ENCODE data around the gene RNU6-1.

RNU6-1 gene

DNA sequence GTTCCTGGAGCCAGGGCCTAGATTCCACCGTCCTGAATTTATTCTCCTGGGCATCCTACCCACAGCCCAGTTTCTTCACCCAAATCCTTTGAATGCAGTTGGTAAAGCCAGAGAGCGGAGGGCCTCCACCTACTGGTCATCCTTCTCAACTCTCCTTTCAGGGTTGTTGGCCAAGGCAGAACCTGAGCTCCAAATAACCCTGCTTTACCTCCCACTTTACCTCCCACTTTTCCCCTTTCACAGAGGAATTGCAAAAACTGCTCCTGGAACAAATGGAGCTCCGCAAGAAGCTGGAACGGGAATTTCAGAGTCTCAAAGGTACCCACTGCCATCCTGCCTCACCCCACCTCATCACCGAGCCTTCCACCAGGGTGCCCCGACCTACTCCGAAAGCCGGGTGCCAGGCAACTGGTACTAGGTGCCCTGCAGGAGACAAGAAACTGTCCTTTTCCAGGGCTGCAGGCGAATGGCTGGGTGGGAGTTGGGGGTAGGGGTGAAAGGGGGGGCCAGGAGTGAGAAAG lies 7.8 kb downstream of the RNU6-1 start:
- DNase-seq, result no peak

- no peak for DNase-seq
Measured at GRCh38 chr15:67831363-67831762, 8.5 kb downstream of the RNU6-1 start.

- no peak for DNase-seq
Measured at GRCh38 chr15:67829647-67830504, 10.0 kb downstream of the RNU6-1 start.

- no peak for DNase-seq
Measured at GRCh38 chr15:67828969-67829646, 10.7 kb downstream of the RNU6-1 start.

- no peak for DNase-seq
Measured at GRCh38 chr15:67828278-67828968, 11.4 kb downstream of the RNU6-1 start.

DNA sequence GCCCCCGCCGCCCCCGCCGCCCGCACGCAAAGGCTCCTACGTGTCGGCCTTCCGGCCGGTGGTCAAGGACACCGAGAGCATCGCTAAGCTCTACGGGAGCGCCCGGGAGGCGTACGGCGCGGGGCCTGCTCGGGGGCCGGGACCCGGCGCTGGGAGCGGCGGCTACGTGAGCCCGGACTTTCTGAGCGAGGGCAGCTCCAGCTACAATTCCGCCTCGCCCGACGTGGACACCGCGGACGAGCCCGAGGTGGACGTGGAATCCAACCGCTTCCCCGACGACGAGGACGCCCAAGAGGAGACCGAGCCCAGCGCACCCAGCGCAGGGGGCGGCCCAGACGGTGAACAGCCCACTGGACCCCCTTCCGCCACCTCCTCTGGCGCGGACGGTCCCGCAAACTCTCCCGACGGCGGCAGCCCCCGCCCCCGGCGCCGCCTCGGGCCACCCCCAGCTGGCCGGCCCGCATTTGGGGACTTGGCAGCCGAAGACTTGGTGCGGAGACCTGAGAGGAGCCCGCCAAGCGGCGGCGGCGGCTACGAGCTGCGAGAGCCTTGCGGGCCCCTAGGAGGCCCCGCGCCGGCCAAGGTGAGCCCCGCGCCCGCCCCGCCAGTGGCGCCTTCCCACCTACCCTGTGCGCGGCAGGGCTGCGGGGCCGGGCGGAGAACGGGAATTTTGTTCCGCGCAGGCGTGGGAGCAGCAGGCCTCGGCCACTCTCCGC lies 12.1 kb downstream of the RNU6-1 start:
- no peak for DNase-seq

GRCh38 chr15:67826717-67827561 lies 12.9 kb downstream of the RNU6-1 start:
- no peak for DNase-seq

DNA sequence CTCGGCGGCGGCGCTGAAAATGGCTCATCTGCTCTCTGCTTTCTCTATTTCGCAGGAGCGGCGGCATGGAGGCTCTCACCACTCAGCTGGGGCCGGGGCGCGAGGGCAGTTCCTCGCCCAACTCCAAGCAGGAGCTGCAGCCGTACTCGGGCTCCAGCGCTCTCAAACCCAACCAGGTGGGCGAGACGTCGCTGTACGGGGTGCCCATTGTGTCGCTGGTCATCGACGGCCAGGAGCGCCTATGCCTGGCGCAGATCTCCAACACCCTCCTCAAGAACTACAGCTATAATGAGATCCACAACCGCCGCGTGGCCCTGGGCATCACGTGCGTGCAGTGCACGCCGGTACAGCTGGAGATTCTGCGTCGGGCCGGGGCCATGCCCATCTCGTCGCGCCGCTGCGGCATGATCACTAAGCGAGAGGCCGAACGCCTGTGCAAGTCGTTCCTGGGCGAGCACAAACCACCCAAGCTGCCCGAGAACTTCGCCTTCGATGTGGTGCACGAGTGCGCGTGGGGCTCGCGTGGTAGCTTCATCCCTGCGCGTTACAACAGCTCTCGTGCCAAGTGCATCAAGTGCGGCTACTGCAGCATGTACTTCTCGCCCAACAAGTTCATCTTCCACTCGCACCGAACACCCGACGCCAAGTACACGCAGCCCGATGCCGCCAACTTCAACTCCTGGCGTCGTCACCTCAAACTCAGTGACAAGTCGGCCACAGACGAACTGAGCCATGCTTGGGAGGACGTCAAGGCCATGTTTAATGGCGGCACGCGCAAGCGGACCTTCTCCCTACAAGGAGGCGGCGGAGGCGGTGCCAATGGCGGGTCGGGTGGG lies 13.7 kb downstream of the RNU6-1 start:
- DNase-seq, result no peak

DNA sequence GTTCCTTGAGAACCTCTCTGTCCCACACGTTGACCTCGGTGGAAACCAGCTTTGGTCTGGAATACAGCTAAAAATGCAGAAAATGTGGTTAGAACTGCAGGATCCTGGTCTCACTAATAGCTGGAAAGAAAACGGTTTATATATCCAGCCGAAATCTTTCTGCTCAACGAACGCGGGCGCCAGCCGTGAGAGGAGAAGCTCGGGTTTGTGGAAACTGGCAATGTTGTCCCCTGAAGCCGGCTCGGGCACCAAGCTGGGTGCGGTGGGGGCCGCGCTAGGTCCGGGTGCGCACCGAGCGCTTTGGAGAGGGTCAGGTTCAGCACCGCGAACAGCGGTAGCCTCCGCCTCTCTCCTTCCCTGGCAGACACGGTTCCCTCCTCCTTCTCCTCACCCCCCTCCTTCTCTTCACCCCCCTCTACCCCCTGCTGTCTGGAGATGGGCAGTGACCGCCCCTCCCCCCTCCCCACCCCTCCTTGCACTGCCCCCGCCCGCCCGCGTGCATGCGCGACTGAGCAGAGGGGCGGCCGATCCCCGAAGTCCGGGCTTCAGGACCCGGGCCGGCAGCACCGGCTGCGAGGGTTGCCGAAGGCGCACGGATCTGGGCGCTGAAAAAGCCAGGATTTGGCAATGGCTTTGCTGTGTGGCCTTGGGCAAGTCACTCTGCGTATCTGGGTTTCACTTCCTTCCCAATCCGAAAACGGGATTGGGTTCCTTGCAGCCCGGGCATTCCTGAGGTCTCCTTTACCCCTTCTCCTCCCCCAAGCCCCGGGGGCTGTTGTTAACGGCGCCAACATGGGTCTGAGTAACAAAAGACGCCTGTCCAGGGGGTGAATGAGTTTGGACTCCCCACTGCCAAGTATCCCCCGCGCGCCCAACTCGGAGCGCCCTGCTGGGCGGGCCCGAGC lies 14.6 kb downstream of the RNU6-1 start, which contains the start of gene SKOR1:
Gene SKOR1 (plus strand): TSS at position 534 of the 905 bp plus-strand sequence. CDS start 94 bp downstream, at position 628.
- DNase-seq, result no peak

DNA sequence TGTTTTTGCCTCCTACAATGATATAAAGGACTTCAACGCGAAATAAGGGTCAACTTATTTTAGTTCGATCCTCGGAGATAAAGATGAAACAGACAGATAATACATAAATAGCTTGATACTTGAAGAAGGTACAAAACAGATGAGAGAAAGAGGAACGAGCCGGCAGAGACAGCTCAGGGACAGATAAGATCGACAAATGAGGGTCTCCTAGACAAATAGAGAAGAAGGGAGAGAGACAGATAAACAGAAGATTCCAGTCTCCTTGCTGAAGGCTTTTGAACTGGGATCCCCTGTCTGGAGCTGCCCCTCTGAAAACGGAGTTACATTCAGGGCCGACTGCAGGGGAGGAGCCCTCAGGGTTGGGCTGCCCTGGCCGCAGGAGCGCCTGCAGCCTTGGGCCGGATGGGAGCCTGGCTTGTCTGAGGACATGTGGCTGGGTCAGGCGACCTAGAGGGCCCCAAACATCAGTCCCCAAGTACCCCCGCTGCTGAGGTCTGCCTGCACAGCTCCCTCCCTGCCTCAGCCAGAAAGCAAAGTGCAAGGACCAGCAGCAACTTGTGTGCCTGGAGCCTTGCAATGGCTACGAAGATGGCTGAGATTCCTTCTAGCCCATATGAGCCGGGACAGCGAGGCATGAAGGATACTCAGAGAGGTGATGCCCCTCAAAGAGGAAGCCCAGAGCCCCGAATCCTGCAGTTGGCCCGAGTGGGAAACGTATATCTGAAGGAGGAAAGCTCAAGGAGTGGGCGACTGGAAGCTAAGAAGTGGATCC lies 15.5 kb downstream of the RNU6-1 start:
- DNase-seq, result no peak

DNA sequence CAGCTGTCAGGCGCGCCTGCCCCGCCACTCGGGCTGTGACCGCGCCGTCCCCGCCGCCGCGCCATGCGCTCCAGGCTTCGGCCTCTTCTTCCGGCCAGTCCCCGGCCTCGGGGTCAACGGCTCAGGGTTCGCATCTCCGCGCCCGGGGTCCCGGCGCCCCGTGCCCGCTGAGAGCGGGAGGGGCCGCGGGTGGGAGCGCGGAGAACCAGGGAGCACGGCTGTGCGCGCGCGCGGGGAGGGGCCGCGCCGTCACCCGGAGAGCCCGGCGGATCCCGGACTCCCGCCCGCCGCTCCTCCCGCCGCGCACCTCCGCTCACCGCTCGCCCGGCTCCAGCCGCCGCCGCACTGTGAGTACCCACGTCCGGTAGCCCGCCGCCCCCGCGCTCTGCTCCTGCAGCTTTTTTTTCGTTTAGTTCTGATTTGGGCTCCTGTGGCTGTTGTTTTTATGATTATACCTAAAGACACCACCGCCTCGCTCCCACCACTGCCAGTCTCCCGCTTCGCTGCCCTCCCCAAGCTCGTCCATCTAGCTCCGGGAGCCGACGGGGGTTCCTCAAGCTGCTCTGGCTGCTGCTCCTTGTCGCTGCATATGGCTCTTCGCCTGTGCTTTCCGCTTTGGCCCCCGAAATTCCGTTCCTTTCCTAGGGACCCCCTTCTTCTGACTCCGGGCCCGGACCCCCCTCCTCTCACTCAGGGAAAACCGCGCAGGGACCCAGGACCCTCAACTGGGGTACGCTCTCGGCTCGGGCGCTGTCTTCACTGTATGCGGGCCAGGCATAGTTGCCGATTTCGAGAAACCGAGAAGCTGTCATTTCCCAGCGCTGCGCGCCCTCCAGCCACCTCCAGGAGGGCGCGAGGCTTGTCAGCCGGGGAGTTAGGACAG lies 16.3 kb downstream of the RNU6-1 start:
- DNase-seq, result no peak

GRCh38 chr15:67822537-67823313 lies 17.1 kb downstream of the RNU6-1 start:
- DNase-seq, result no peak

DNA sequence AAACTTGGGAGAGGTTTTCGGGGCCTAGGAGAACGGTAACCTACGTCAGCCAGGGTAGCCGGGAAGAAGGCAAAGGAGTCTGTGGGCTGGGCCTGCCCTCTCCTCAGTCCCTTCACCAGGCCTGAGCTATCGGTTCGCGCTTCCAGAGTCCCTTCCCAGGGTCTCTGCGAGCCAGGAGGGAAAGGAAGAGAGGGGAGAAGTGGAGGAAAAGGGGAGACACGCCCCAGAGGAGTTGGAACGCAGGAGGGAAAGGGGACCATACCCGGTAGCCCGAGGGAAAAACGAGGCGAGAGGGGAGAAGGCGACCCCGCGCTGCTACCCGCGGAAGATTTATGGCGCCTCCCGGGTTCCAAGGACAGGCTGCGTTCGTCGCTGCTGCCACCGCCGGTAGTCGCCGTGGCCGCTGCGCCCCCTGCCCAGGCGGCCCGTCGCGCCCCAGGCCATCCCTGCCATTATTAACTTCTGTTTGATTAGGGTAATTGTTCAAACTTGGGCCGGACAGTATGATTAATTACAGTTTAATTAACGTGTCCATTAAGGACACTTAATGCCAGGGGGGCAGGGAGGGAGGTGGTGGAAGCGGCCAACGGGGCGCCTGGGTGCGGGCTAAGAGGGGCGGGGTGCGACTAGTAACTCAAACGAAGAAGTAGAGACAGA lies 17.9 kb downstream of the RNU6-1 start:
- DNase-seq, result no peak

DNA sequence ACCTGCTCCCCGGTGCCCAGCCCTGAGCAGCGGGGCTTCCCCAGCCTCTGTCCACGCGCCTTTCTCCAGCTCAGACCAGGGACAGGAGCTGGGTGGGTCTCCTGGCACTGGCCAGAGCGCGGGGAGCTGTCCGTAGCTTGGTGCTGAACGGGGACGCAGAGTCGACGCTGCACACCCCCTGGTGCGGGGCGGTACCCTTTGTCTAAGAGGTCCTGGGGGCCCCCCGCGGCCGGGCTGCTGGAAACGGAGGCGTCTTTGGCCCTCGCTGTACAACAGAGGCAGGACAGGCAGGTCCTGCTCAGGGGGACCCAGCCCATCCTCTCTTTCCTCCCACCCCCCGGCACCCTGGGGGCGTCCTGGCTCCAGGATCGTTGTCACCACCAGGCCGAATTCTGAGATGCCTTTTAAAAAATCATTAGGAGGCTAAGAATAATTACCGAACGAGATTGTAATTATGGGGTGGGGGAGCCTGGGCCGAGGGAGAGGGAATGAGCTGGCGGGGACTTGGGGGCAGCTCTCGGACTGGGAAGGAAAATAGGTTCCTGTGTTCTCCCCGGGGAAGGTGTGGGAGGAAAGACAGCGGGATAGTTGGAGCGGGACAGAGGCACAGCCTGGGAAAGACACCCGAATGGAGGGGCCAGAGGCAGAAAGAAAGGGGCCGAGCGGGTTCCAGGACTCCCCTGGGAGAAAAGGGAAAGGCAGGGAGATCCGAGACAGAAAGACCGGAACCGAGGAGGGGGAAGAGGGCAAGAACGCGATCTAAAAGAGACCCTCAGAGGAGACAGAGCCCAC lies 18.7 kb downstream of the RNU6-1 start:
- DNase-seq, result no peak
